PC-9 (cell line): ENCODE measurements around the gene RNF130. TPM values are rescaled to one million over a fixed set of nuclear protein-coding genes. Genes with fewer than 3 reads are reported as not detected.

Source experiments
- BruUV-seq: library from RNA; stranded (reverse); fragments of 400-500 nt; replicated peaks from 2 replicates; lab custom pipeline; 2021; lab: Mats Ljungman, UMichigan
- CTCF ChIA-PET: fragments of 300-600 bp; sonication (Branson Sonifier 250); formaldehyde crosslinking; loops from one replicate; lab custom pipeline; 2022; ENCODE audit warnings: antibody characterized with exemption; lab: Charles Lee
- POLR2A ChIA-PET: fragments of 300-600 bp; sonication (Branson Sonifier 250); formaldehyde crosslinking; loops from one replicate; lab custom pipeline; 2022; ENCODE audit warnings: antibody characterized with exemption; ENCODE audit not compliant: unreplicated experiment; lab: Charles Lee
- DNase-seq, 2 experiments: peaks; one replicate each; pipeline versions ENCODE4 v3.0.0 to v3.0.0-alpha.2; 2015 to 2022; ENCODE audit warnings: mixed read lengths in 1 of 2
- H2AFZ ChIP-seq: fragments of 200-600 bp; sonication (generic); 2 replicates; pipeline ENCODE4 v1.8.1; 2017; ENCODE audit warnings: antibody characterized with exemption
- H3F3A ChIP-seq: fragments of 200-600 bp; sonication (generic); 2 replicates; pipeline ENCODE4 v1.8.1; 2017; ENCODE audit warnings: antibody characterized with exemption, mild to moderate bottlenecking, low read depth; ENCODE audit not compliant: insufficient read depth
- H3K27ac ChIP-seq: fragments of 200-600 bp; sonication (generic); 2 replicates; pipeline ENCODE4 v1.6.1; 2016; ENCODE audit warnings: mixed run types
- H3K27me3 ChIP-seq: fragments of 200-600 bp; sonication (generic); 2 replicates; pipeline ENCODE4 v1.6.1; 2016; ENCODE audit warnings: low read depth, mixed run types; ENCODE audit not compliant: insufficient read depth
- H3K36me3 ChIP-seq: fragments of 200-600 bp; sonication (generic); 2 replicates; pipeline ENCODE4 v1.6.1; 2016; ENCODE audit warnings: low read depth, mixed run types
- H3K4me1 ChIP-seq: fragments of 200-600 bp; sonication (generic); replicated peaks from 2 replicates; pipeline ENCODE4 v1.6.1; 2016; ENCODE audit warnings: mixed run types; ENCODE audit not compliant: insufficient read depth
- H3K4me2 ChIP-seq: fragments of 200-600 bp; sonication (generic); 2 replicates; pipeline ENCODE4 v1.6.1; 2017; ENCODE audit warnings: mixed run types
- H3K4me3 ChIP-seq: fragments of 200-600 bp; sonication (generic); 2 replicates; pipeline ENCODE4 v1.6.1; 2016; ENCODE audit warnings: mixed run types
- H3K79me2 ChIP-seq: fragments of 200-600 bp; sonication (generic); 2 replicates; pipeline ENCODE4 v1.6.1; 2017; ENCODE audit warnings: low read depth, mixed run types
- H3K9me2 ChIP-seq: fragments of 200-600 bp; sonication (generic); 2 replicates; pipeline ENCODE4 v1.8.1; 2017; ENCODE audit warnings: mild to moderate bottlenecking; ENCODE audit not compliant: insufficient read depth
- H3K9me3 ChIP-seq: fragments of 200-600 bp; sonication (generic); 2 replicates; pipeline ENCODE4 v1.8.1; 2016; ENCODE audit warnings: low read depth; ENCODE audit not compliant: insufficient read depth
- H4K20me1 ChIP-seq: fragments of 200-600 bp; sonication (generic); 2 replicates; pipeline ENCODE4 v1.8.1; 2017; ENCODE audit not compliant: insufficient read depth
- CTCF ChIP-seq: fragments of 200-600 bp; sonication (generic); conservative IDR thresholded peaks from 2 replicates; pipeline ENCODE4 v1.6.1; 2017; ENCODE audit warnings: mixed run types, antibody characterized with exemption, mild to moderate bottlenecking, moderate library complexity
- EZH2 ChIP-seq: fragments of 200-600 bp; sonication (generic); IDR thresholded peaks from 2 replicates; pipeline ENCODE4 v1.8.0; 2017; ENCODE audit warnings: antibody characterized with exemption, low read depth
- intact Hi-C: fragments of 100-400 bp; cut with micrococcal nuclease; formaldehyde crosslinking; loops from one replicate; pipeline ENCODE4 v1.10.0; 2022; ENCODE audit not compliant: unreplicated experiment
- total RNA-seq: library from RNA; stranded (reverse); gene quantifications from 2 replicates; pipeline ENCODE4 v1.2.3, GENCODE V29; 2021

RNF130 gene
- total RNA-seq, 1 experiment from 2014 or later, result 49.6 TPM

- TSS peak; percentile 37 for BruUV-seq
- Histone ChIP-seq H3K9me3 (peaks cover 7% of the 10 kb centered on the region; the same call in 1 of the 2 replicates), H2AFZ (no peak overlapping the region), H3K27me3 (no peaks in the 10 kb centered on the region), H3K4me2 (peak overlapping the region; percentile 92), H3K36me3 (no peaks in the 10 kb centered on the region), H3K9me2 (no peaks in the 10 kb centered on the region), H3F3A (no peaks in the 10 kb centered on the region), H3K4me3 (peak overlapping the region; percentile 78; the same call in 1 of the 2 replicates), H4K20me1 (no peaks in the 10 kb centered on the region; the same call in 1 of the 2 replicates), H3K27ac (no peak overlapping the region), H3K4me1 (peaks cover 20% of the 10 kb centered on the region), H3K79me2 (peaks cover 36% of the 10 kb centered on the region)
- POLR2A ChIA-PET, result no interaction called here
- no peak for TF ChIP-seq CTCF
- no peak for TF ChIP-seq EZH2
- intact Hi-C loops, result loop anchor here (5.0 kb wide), 2 partner anchors 157 to 517 kb away; partner anchors contain the start of gene RUFY1
- CTCF ChIA-PET, result no interaction called here
- DNase-seq, result no peak
These were observed 1.8 kb downstream of the RNF130 start for GRCh38 chr5:180069589-180070247.

DNA sequence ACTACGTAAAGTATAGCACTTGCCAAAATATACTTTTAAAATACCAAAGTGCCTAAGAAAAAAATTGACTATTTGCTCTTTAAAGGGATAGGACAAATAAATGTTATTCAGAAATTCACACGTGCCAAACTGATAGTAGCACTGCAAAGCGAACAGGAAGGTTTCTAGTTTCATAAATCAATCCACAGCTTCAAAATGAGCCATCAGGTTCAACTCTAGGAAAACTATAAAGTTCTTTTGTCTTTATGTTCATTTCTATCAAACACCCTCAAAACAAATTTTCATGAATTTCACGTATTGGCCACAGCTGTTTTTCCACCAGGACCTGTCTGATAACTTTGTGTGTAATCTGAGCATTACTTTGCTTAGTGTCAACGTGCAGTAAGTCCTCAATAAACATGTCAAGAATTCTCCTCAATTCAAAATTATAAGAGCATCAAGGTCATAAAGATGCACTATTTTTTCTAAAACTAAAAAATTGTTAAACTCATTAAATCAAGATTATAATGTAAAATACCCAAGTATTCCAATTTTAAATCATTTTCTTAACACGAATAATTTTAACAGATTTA is 3.0 kb downstream of the RNF130 start:
- H3K27me3 ChIP-seq, result no peaks in the 10 kb centered on the region
- TF ChIP-seq EZH2 (no peak), CTCF (no peak)
- H3K9me2 ChIP-seq, result no peaks in the 10 kb centered on the region
- no peak overlapping the region for H3K4me3 ChIP-seq
- ChIA-PET CTCF (no interaction called here), POLR2A (no interaction called here)
- no peaks in the 10 kb centered on the region for H3K36me3 ChIP-seq
- DNase-seq, result no peak
- no TSS peak for BruUV-seq
- H3K4me2 ChIP-seq, result peak overlapping the region; percentile 92; the same call in 1 of the 2 replicates
- no peaks in the 10 kb centered on the region; the same call in none of the 2 replicates for H4K20me1 ChIP-seq
- H2AFZ ChIP-seq, result no peak overlapping the region
- peaks cover 7% of the 10 kb centered on the region; the same call in 1 of the 2 replicates for H3K9me3 ChIP-seq
- H3F3A ChIP-seq, result no peaks in the 10 kb centered on the region
- H3K4me1 ChIP-seq, result peaks cover 20% of the 10 kb centered on the region
- peaks cover 36% of the 10 kb centered on the region for H3K79me2 ChIP-seq
- intact Hi-C loops, result no loop called here
- no peak overlapping the region for H3K27ac ChIP-seq

GRCh38 chr5:180067986-180068385 is 3.6 kb downstream of the RNF130 start:
- Histone ChIP-seq H3K79me2 (peaks cover 36% of the 10 kb centered on the region), H3K9me2 (no peaks in the 10 kb centered on the region), H3K9me3 (peaks cover 7% of the 10 kb centered on the region; the same call in 1 of the 2 replicates), H3F3A (no peaks in the 10 kb centered on the region), H3K4me1 (peaks cover 20% of the 10 kb centered on the region), H2AFZ (no peak overlapping the region), H3K27ac (no peak overlapping the region), H3K27me3 (no peaks in the 10 kb centered on the region), H3K4me3 (no peak overlapping the region), H3K36me3 (no peaks in the 10 kb centered on the region), H3K4me2 (no peak overlapping the region), H4K20me1 (no peaks in the 10 kb centered on the region; the same call in none of the 2 replicates)
- TF ChIP-seq CTCF (no peak), EZH2 (no peak)
- BruUV-seq, result no TSS peak
- intact Hi-C loops, result no loop called here
- no peak for DNase-seq
- CTCF ChIA-PET, result no interaction called here
- POLR2A ChIA-PET, result no interaction called here
